Ovary (tissue), 3 donors: Measurements from ENCODE around the gene NPHP4.

ENCODE experiments used
- CTCF ChIP-seq, 3 donors: fragments of 450-650 bp in 2 of 3; fragments of 200-600 bp in 1 of 3; IDR thresholded peaks; one replicate each; pipeline versions ENCODE4 v1.5.1 to v1.8.0; 2016 to 2022; ENCODE audit warnings: antibody characterized with exemption in 3 of 3, mild to moderate bottlenecking in 1 of 3
- POLR2A ChIP-seq: fragments of 450-650 bp; IDR thresholded peaks from one replicate; pipeline ENCODE4 v1.6.1; 2017; ENCODE audit warnings: antibody characterized with exemption, mild to moderate bottlenecking, moderate library complexity
- donor health status: DM: no; HTN: no; CAD: no.

- TF ChIP-seq CTCF (IDR thresholded peaks at IDR 0.05) (no peak), POLR2A (no peak)
These were observed 32.5 kb downstream of the NPHP4 start for GRCh38 chr1:5959667-5960230.
